HuH-7.5 (cell line): Measurements from ENCODE around the gene CACTIN.

Source experiments
- DNase-seq: peaks from one replicate; pipeline ENCODE4 v3.0.0; 2011; ENCODE audit warnings: low spot score

CACTIN gene

DNA sequence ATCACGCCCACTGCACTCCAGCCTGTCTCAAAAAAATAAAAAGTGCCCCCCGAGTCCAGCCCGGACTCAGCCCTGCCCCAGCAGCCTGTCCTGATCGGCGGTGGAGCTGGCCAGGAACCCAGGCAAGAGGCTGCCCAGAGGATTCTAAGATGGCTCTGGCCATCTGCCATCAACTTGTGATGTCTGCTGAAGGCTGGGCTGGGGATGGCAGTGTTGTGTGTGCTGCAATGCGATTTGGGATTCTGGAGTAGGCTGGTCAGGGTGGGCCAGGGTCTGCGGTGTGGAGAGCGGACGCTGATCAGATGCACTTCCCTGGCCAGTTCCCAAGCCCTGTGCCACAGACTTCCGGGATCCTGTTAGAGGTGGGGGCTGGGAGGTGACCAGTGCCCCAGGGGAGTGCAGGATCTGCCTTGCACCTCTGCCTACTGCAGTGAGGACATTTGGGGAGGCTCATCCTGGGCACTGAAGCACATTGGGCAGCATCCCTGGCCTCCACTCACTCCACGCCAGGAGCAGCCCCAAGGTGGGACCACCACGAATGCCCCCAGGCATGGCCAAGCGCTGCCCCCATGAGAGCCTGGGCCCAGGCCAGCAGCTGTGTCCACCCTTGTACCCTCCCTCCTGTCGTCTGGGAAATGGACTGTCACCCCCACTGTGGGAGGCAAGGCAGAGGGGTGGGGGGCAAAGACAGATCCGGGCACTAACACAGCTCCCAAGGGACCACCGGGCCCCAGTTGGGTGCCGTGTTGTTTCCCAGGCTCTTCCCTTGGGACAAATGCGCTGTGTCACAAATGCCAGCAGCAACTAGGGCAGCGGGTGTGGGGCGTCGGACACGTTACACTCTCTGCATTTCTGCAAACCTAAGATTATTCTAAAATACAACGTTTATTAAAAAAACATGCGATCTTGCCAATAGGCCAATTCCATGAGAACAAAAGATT lies 16.5 kb downstream of the CACTIN start:
- no peak for DNase-seq

DNA sequence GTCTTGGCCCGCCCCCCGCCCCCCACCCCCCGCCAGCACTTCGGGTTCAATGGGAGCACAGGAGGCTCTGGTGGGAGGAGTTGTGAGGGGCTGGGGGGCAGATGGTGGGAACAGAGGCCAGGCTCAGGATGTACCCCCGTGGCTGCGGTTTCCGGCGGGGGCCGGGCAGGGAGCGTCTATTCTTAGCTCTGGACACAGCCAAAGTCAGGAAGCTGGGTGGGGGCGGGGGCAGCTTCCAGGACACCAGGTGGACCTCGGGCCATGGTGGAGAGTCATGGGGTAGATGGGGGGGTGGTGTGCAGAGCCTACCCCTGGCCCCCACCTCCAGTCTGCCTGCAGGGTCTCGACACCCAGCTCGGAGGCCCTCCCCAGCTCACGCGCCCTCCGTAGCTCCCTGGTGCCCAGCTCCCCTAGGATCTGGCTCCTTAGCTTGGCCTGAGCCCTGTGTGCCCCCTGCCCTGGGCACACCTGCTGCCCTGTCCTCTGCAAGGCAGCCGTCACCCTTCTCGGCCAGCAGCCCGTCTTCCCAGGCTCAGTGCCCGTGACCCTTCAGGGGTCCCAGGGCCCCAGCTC lies 17.8 kb downstream of the CACTIN start:
- no peak for DNase-seq

DNA sequence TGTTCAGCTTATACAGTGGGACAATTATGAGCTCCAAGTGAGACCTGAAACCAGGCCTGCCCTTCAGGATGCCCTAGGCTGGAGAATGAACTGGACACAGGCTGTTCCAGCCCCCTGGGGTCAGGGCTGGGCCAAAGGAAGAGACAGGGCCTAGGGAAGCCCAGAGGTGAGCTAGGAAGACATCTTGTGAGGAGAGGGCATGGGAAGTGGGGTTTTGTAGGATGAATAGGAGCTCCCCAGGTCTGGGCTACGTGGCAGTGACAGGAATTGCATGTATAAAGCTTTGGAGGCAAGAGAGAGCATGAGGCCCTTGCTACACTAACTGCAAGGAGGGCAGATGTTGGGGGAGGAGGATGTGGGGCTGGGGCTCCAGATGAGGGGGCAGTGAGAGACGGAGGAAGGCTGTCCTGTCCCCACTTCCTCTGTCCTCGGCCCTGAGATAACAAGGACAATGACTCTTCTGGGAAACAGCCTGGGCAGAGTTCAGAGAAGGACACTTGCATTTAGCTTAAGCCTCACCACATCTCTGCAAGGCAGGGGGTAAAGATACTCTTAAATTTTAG lies 18.4 kb downstream of the CACTIN start:
- no peak for DNase-seq

DNA sequence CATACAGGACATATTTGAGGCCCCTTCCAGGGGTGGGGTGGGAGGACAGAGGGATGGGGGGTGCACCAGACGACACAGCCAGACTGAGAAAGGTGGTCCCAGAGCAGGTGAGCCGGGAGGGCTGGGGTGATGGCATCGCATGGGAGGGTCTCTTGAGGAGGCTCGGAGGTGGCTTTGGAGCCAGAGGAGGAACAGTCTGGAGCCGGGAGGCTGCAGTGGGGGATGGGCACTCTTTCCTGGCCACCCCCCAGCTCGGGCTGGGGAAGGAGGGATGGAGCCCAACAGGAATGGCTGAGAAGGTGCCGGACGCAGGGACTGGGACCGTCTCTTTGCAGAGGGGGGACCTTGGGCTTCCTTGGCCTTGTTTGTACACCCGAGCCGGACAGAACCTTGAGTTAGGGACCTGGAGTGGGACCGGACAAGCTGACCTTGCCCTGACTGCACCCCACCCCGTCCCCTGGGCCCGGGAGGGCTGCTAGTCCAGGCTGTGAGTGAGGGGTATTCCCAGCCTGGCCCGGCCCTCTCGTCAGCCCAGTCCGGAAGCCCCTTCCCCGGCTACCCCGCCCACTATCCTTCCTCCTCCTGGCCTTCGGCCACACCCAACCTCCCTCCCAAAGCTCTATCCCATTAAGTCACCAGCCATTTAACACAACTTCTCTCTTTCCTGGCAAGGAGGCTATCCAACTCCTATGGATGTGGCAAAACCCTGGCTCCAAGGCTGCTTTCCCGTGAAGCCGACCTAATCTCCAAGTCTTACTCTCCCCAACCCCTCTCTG lies 19.1 kb downstream of the CACTIN start:
- DNase-seq: no peak

DNA sequence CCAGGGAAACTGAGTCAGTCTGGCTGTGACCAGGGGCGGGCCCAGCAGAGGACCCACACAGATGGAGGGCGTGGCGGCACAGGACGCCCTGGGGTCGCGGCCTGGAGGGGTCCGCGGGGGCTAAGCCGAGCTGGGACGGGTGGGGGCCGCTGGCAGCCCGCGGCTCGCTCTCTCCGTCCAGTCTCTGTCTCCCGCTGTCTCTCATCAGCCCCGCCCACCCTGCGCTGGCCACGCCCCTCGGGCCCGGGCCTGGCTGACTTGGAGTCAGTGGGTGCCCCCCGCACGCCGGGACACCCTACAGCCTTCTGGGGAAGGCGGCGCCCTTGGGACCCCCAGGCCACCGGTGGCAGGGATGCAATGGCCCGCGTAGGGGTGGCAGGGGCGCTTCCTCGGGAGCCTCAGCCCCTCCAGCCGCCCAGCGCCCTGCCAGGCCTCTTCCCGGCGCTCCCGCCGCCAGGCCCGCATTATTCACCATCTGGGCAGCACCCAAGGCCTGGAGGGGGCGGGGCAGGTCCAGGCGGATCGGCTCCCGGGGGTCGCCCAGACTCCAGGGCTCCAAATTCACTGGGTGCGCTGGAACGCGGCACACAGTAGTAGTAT lies 19.8 kb downstream of the CACTIN start, which contains the start of gene TBXA2R:
Gene TBXA2R, minus strand, starts transcription at position 186 of the 600 bp plus-strand sequence. CDS start 6,241 bp downstream, outside the sequence.
- DNase-seq: peak; percentile 80

- DNase-seq: no peak
Observed at GRCh38 chr19:3606174-3606689, 20.4 kb downstream of the CACTIN start.

DNA sequence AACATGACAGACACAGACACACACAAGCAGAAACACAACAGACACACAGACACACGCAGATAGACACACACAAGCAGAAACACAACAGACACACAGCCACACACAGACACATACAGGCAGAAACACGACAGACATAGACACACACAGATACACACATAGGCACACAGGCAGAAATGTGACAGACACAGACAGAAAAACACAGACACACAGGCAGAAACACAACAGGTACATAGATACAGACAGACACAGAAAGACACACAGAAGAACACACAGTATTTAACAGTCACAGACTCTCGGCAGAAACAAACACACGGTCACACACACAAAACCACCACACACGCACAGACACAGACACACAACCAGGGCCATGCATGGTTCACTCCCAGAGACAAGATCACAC lies 20.8 kb downstream of the CACTIN start:
- DNase-seq: no peak

DNA sequence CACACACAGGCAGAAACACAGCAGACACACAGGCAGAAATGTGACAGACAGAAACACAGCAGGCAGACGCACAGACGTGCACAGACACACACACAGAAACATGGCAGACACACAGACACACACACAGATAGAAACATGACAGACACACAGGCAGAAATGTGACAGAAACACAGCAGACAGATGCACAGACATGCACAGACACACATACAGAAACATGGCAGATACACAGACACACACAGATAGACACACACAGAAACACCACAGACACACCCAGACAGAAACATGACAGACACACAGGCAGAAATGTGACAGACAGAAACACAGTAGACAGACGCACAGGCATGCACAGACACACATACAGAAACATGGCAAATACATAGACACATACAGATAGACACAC lies 21.2 kb downstream of the CACTIN start:
- no peak for DNase-seq

GRCh38 chr19:3604987-3605343 lies 21.6 kb downstream of the CACTIN start:
- no peak for DNase-seq

DNA sequence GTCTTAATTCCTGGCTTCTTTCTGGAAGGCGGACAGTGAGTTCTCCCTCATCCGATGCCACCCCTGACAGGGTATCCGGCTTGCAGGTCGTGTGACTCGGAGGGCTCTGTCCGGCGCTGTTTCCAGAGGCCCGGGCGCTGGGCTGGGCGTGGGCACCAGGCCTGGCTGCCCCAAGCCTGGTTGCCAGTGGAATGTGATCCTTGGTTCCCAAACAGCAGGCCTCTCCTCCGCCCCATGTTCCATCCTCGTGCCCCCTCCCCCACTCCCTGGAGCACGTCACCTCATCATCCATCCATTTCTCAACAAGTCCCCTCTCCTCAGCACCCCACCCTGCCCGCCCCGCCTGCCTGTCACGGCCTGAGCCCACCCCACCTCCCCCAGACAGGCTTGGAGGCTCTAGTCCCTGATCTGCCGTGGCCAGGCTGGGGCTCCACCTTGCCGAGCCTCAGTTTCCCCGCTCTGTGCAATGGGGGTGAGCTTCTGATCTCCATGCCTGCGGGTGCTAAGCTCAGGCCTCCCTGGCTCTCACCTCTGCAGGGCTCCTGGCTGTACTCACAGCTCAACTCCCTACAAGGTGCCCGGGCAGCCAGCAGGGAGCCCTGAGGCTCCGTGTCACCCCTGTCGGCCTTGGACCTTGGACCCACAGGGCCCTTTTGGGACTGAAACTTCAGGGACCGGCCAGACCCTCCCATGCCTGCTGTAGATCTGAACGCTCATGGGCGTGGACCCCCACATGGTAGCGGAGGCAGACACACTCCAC lies 22.2 kb downstream of the CACTIN start:
- DNase-seq: no peak

- DNase-seq: no peak
Observed at GRCh38 chr19:3603121-3603811, 23.3 kb downstream of the CACTIN start.

DNA sequence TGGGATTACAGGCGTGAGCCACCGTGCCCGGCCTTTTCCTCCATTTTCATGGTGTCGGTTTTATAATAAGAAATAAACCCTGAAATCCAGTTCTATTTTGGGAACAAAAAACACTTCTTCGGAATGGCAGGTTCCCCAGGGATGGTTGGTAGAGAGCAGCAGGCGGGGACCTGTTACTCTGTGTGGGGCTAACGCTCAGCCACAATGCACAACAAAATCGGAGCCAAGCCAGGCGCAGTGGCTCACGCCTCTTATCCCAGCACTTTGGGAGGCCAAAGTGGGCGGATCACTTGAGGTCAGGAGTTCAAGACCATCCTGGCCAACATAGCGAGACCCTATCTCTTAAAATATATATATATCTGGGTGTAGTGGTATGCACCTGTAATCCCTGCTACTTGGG lies 25.6 kb downstream of the CACTIN start:
- no peak for DNase-seq

DNA sequence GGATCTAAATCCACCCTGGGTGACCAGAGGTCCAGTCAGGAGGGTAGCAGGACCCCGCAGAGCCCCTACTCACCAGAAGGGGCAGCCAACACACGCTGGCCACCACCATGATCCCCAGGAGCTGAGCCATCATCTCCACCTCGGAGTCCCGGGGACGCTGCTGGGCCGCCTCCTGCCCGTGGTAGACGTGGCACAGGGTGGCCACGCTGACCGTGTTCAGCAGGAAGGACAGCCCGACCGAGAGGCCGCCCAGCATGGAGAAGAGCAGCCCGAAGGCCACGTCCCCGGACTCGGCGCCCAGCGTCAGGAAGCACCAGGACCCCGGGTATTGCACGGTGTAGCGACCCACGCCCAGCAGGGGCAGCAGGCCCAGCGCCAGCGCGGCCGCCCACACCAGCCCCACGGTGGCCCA lies 26.8 kb downstream of the CACTIN start:
- DNase-seq: peak; percentile 95

- no peak for DNase-seq
Observed at GRCh38 chr19:3595521-3596061, 31.0 kb downstream of the CACTIN start.

- no peak for DNase-seq
Observed at GRCh38 chr19:3593156-3593555, 33.4 kb downstream of the CACTIN start.

- no peak for DNase-seq
Observed at GRCh38 chr19:3591876-3592613, 34.5 kb downstream of the CACTIN start.

DNA sequence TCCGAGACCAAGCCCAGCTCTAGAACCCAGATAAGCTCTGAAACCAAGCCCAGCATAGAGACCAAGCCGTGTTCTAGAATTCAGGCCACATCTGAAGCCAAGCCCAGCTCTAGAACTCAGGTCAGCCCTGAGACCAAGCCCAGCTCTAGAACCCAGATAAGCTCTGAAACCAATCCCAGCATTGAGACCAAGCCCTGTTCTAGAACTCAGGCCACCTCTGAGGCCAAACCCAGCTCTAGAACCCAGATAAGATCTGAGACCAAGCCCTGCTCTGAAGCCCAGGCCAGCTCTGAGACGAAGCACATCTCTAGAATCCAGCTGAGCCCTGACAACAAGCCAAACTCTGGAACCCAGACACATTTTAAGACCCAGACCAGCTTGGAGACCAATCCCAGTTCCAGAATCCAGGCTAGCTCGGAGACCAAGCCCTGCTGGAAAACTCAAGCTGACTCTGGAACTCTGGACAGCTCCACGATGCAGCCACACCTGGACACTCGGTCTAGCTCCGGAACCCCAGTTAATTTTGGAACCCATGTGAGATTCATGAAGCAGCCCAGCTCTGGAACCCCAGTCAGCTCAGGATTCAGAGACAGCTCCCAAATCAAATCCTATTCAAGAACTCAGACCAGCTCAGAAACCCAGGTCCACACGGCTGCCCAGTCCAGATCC lies 35.5 kb downstream of the CACTIN start:
- no peak for DNase-seq

DNA sequence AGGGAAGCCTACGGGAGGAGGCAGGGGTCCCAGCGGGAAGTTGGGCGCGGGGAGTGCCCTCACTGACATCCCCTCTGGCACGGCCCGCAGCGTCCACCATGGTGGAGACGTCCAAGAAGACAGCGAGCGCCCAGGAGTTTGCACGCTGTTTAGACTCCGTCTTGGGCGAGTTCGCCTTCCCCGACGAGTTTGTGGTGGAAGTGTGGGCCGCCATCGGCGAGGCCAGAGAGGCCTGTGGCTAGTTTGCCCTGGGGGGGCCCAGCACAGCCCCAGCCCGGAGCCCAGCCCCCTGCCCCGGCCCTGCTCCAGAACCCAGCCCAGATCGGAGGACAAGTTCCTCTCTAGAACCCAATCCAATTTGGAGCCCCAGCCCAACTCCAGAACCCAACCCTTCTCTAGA lies 36.6 kb downstream of the CACTIN start:
- DNase-seq: no peak

- DNase-seq: no peak
Observed at GRCh38 chr19:3589439-3589838, 37.2 kb downstream of the CACTIN start.
